ENCODE data around the gene CHCHD10.

DNA sequence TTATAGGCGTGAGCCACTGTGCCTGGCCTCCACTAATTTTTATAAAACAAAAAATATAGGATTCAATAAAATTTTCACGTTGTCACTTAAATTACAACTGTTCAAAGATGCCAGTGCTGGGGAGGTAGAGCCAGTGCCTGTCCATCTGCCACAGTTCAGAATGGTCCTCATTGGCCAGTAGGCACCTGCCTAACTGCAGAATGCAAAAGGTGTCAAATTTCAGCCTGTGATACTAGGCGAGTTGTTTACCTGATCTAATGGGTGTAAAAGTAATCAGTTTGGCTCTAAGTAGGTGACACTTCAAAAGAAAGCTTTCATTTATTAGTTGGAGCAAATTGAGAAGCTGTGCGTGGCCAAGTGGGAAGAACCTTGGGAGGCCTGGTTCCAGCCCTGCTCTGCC, 21.3 kb upstream of the CHCHD10 start:
- TF ChIP-seq, protein P1, sequence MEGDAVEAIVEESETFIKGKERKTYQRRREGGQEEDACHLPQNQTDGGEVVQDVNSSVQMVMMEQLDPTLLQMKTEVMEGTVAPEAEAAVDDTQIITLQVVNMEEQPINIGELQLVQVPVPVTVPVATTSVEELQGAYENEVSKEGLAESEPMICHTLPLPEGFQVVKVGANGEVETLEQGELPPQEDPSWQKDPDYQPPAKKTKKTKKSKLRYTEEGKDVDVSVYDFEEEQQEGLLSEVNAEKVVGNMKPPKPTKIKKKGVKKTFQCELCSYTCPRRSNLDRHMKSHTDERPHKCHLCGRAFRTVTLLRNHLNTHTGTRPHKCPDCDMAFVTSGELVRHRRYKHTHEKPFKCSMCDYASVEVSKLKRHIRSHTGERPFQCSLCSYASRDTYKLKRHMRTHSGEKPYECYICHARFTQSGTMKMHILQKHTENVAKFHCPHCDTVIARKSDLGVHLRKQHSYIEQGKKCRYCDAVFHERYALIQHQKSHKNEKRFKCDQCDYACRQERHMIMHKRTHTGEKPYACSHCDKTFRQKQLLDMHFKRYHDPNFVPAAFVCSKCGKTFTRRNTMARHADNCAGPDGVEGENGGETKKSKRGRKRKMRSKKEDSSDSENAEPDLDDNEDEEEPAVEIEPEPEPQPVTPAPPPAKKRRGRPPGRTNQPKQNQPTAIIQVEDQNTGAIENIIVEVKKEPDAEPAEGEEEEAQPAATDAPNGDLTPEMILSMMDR (IDR thresholded peaks at IDR 0.05), result no peak
- TF ChIP-seq POLR2AphosphoS5 (IDR thresholded peaks at IDR 0.05; ENCODE audit: insufficient read depth in 1 of 2, low read depth in 1 of 2) (no peak), POLR2A (IDR thresholded peaks at IDR 0.05) (no peak)
